PC-9 (cell line): ENCODE results near the gene FTO. TPM values are rescaled to one million over a fixed set of nuclear protein-coding genes. Genes with fewer than 3 reads are reported as not detected.

Experiments used
- BruUV-seq: library from RNA; stranded (reverse); fragments of 400-500 nt; replicated peaks from 2 replicates; lab custom pipeline; 2021; lab: Mats Ljungman, UMichigan
- CTCF ChIA-PET: fragments of 300-600 bp; sonication (Branson Sonifier 250); formaldehyde crosslinking; loops from one replicate; lab custom pipeline; 2022; ENCODE audit warnings: antibody characterized with exemption; lab: Charles Lee
- POLR2A ChIA-PET: fragments of 300-600 bp; sonication (Branson Sonifier 250); formaldehyde crosslinking; loops from one replicate; lab custom pipeline; 2022; ENCODE audit warnings: antibody characterized with exemption; ENCODE audit not compliant: unreplicated experiment; lab: Charles Lee
- DNase-seq, 2 experiments: peaks; one replicate each; pipeline versions ENCODE4 v3.0.0 to v3.0.0-alpha.2; 2015 to 2022; ENCODE audit warnings: mixed read lengths in 1 of 2
- H2AFZ ChIP-seq: fragments of 200-600 bp; sonication (generic); 2 replicates; pipeline ENCODE4 v1.8.1; 2017; ENCODE audit warnings: antibody characterized with exemption
- H3F3A ChIP-seq: fragments of 200-600 bp; sonication (generic); 2 replicates; pipeline ENCODE4 v1.8.1; 2017; ENCODE audit warnings: antibody characterized with exemption, mild to moderate bottlenecking, low read depth; ENCODE audit not compliant: insufficient read depth
- H3K27ac ChIP-seq: fragments of 200-600 bp; sonication (generic); 2 replicates; pipeline ENCODE4 v1.6.1; 2016; ENCODE audit warnings: mixed run types
- H3K27me3 ChIP-seq: fragments of 200-600 bp; sonication (generic); 2 replicates; pipeline ENCODE4 v1.6.1; 2016; ENCODE audit warnings: low read depth, mixed run types; ENCODE audit not compliant: insufficient read depth
- H3K36me3 ChIP-seq: fragments of 200-600 bp; sonication (generic); 2 replicates; pipeline ENCODE4 v1.6.1; 2016; ENCODE audit warnings: low read depth, mixed run types
- H3K4me1 ChIP-seq: fragments of 200-600 bp; sonication (generic); replicated peaks from 2 replicates; pipeline ENCODE4 v1.6.1; 2016; ENCODE audit warnings: mixed run types; ENCODE audit not compliant: insufficient read depth
- H3K4me2 ChIP-seq: fragments of 200-600 bp; sonication (generic); 2 replicates; pipeline ENCODE4 v1.6.1; 2017; ENCODE audit warnings: mixed run types
- H3K4me3 ChIP-seq: fragments of 200-600 bp; sonication (generic); 2 replicates; pipeline ENCODE4 v1.6.1; 2016; ENCODE audit warnings: mixed run types
- H3K79me2 ChIP-seq: fragments of 200-600 bp; sonication (generic); 2 replicates; pipeline ENCODE4 v1.6.1; 2017; ENCODE audit warnings: low read depth, mixed run types
- H3K9me2 ChIP-seq: fragments of 200-600 bp; sonication (generic); 2 replicates; pipeline ENCODE4 v1.8.1; 2017; ENCODE audit warnings: mild to moderate bottlenecking; ENCODE audit not compliant: insufficient read depth
- H3K9me3 ChIP-seq: fragments of 200-600 bp; sonication (generic); 2 replicates; pipeline ENCODE4 v1.8.1; 2016; ENCODE audit warnings: low read depth; ENCODE audit not compliant: insufficient read depth
- H4K20me1 ChIP-seq: fragments of 200-600 bp; sonication (generic); 2 replicates; pipeline ENCODE4 v1.8.1; 2017; ENCODE audit not compliant: insufficient read depth
- EZH2 ChIP-seq: fragments of 200-600 bp; sonication (generic); IDR thresholded peaks from 2 replicates; pipeline ENCODE4 v1.8.0; 2017; ENCODE audit warnings: antibody characterized with exemption, low read depth
- intact Hi-C: fragments of 100-400 bp; cut with micrococcal nuclease; formaldehyde crosslinking; loops from one replicate; pipeline ENCODE4 v1.10.0; 2022; ENCODE audit not compliant: unreplicated experiment
- total RNA-seq: library from RNA; stranded (reverse); gene quantifications from 2 replicates; pipeline ENCODE4 v1.2.3, GENCODE V29; 2021
- TF ChIP-seq, protein P1 (sequence below): fragments of 200-600 bp; sonication (generic); conservative IDR thresholded peaks from 2 replicates; pipeline ENCODE4 v1.6.1; 2017; ENCODE audit warnings: mixed run types, antibody characterized with exemption, mild to moderate bottlenecking, moderate library complexity

Gene FTO
- total RNA-seq, 1 experiment from 2014 or later = 58.1 TPM

DNA sequence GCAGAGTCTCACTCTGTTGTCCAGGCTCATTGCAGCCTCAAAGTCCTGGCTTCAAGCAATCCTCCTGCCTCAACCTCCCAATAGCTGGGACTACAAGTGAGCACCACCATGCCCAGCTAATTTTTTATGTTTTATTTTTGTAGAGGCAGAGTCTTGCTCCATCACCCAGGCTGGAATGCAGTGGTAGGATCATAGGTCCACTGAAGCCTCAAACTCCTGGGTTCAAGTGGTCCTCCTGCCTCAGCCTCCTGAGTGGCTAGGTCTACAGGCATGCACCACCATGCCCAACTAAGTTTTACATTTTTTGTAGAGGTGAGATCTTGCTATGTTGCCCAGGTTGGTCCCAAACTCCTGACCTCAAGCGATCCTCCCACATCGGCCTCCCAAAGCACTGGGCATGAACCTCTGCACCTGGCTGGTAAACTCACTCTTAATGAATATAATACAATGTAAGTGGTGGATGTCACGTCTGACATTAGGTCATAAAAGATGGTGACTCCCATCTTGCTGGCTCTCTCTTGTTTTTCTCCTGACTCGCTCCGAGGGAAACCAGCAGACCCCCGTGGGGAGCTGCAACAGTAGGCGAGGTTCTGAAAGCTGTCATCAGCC, 456.4 kb downstream of the FTO start:
- no peaks in the 10 kb centered on the region for H3K36me3 ChIP-seq
- intact Hi-C loops = no loop called here
- BruUV-seq = no TSS peak
- no peaks in the 10 kb centered on the region for H3K27me3 ChIP-seq
- H3K27ac ChIP-seq = no peak overlapping the region
- H3K79me2 ChIP-seq = no peaks in the 10 kb centered on the region
- H3K9me3 ChIP-seq = no peaks in the 10 kb centered on the region
- POLR2A ChIA-PET = no interaction called here
- no peak overlapping the region for H3K4me2 ChIP-seq
- no peaks in the 10 kb centered on the region for H3F3A ChIP-seq
- H3K9me2 ChIP-seq = no peaks in the 10 kb centered on the region
- no peaks in the 10 kb centered on the region for H4K20me1 ChIP-seq
- DNase-seq = no peak
- no peaks in the 10 kb centered on the region for H3K4me1 ChIP-seq
- H3K4me3 ChIP-seq = no peak overlapping the region
- H2AFZ ChIP-seq = no peak overlapping the region
- no peak for TF ChIP-seq EZH2
- TF ChIP-seq, protein P1, sequence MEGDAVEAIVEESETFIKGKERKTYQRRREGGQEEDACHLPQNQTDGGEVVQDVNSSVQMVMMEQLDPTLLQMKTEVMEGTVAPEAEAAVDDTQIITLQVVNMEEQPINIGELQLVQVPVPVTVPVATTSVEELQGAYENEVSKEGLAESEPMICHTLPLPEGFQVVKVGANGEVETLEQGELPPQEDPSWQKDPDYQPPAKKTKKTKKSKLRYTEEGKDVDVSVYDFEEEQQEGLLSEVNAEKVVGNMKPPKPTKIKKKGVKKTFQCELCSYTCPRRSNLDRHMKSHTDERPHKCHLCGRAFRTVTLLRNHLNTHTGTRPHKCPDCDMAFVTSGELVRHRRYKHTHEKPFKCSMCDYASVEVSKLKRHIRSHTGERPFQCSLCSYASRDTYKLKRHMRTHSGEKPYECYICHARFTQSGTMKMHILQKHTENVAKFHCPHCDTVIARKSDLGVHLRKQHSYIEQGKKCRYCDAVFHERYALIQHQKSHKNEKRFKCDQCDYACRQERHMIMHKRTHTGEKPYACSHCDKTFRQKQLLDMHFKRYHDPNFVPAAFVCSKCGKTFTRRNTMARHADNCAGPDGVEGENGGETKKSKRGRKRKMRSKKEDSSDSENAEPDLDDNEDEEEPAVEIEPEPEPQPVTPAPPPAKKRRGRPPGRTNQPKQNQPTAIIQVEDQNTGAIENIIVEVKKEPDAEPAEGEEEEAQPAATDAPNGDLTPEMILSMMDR = no peak
- CTCF ChIA-PET = no interaction called here

DNA sequence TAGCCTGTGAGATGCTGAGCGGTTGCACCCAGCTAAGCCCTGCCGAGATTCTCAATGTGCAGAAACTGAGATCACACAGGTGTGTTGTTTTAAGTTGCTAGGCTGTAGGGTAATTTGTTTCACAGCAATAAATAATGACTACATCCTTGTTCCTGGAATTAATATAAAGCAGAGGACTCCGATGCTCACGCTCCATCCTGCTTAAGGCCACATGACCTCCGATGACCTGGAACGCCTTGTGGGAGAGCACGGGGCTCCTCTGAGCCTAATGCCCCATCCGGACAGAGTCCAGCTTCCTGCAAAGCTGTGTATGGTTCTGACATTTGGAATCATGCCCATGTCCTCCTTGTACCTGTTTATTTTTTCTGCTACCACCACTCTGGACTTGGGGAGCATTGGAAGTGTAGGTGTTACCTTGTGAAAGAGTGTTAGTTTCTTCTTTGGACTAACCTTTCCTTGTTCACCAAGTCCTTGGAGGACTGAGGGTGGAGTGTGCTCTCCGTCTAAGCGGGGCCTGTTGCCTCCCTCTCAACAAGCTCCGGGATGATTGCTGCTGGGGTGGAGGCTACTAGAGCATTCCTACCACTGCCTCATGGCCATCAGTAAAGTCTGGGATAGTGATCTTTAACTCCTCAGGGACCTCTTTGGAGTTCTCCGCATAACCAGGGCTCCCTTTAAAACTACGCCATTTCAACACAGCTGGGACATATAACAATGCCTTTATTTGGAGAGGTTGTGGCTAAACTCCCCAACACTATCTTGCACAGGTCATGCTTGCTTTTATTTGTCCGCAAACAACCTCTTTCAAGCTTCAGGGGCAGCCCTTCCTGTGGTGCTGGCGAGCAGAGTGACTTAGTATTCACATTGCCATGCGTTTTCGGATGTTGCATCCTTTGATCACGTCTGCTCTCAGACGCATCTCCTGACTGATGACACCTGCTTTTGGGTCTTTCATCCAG, 457.3 kb downstream of the FTO start:
- H3K9me2 ChIP-seq = no peaks in the 10 kb centered on the region
- CTCF ChIA-PET = no interaction called here
- H3K79me2 ChIP-seq = no peaks in the 10 kb centered on the region
- H3K27me3 ChIP-seq = no peaks in the 10 kb centered on the region
- H3K27ac ChIP-seq = no peak overlapping the region
- TF ChIP-seq, protein P1 = no peak
- TF ChIP-seq EZH2 = no peak
- no peak overlapping the region for H3K4me3 ChIP-seq
- intact Hi-C loops = no loop called here
- no peaks in the 10 kb centered on the region for H3K36me3 ChIP-seq
- no peaks in the 10 kb centered on the region for H4K20me1 ChIP-seq
- H3K9me3 ChIP-seq = no peaks in the 10 kb centered on the region
- H2AFZ ChIP-seq = no peak overlapping the region
- BruUV-seq = no TSS peak
- no peaks in the 10 kb centered on the region for H3K4me1 ChIP-seq
- no peaks in the 10 kb centered on the region for H3F3A ChIP-seq
- DNase-seq = no peak
- no peak overlapping the region for H3K4me2 ChIP-seq
- POLR2A ChIA-PET = no interaction called here

DNA sequence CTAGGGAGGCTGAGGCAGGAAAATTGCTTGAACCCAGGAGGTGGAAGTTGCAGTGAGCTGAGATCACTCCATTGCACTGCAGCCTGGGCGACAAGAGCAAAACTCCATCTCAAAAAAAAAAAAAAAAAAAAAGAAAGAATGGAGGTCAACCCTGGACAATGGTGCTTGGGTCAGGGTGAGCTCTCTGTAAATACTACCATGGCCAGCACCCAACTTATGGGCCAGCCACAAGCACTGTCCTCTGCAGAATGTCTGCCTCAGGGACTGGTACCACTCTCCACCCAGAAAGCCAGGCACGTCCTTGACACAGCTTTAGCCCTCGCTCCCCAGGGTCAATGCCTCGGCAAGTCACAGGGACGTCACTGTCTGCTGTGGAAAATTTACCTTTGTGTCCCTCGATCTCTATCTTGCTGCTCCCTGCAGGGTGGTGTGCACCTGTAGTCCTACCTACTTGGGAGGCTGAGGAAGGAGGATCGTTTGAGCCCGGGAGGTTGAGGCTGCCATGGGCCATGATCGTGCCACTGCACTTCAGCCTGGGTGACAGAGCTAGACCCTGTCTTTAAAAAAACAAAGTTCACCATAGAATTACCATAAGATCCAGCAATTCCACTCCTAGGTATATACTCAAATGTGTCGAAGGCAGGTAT, 459.4 kb downstream of the FTO start:
- Histone ChIP-seq H4K20me1 (no peaks in the 10 kb centered on the region), H3K9me2 (no peaks in the 10 kb centered on the region), H3K36me3 (no peaks in the 10 kb centered on the region), H3K27me3 (no peaks in the 10 kb centered on the region), H3K9me3 (no peaks in the 10 kb centered on the region), H3K27ac (no peak overlapping the region), H3K4me3 (no peak overlapping the region), H3K4me1 (no peaks in the 10 kb centered on the region), H2AFZ (no peak overlapping the region), H3K79me2 (no peaks in the 10 kb centered on the region), H3F3A (no peaks in the 10 kb centered on the region), H3K4me2 (no peak overlapping the region)
- CTCF ChIA-PET = no interaction called here
- no TSS peak for BruUV-seq
- TF ChIP-seq, protein P1 = no peak
- DNase-seq = no peak
- intact Hi-C loops = no loop called here
- POLR2A ChIA-PET = no interaction called here
